ENCODE measurements around the gene GID8.
"Not testable (repeated sequence)": the region's sequence is repeated elsewhere in the genome, so short reads cannot be mapped to it uniquely, and the experiment has no call there.

The GID8 gene

DNA sequence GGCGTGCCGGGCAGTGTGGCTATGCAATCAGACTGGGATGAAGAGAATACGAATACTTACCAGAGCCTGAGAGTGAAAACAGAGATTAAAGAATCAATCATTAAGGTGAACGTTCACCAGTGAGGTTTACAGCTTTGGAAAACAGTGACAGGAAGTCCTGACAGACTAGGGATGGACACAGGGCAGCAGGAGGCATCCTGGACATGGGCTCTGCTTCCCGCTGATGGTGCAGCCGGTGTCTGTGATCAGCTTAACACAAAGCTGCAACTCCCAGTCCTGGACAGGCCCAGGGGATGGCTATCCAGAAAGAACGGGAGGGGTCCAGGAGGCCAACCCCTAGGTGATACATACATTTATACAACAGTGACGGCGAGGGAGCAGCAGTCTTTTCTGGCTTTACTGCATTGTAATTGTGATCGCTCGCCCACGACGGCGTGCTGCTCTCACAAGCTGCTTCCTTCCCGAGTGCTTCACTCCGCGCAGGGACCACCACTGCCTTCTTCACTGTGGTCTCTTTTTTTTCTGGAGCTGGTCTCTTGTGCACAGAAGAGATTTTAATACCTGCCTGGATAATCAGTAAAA is 32.3 kb upstream of the GID8 start:
- no peak for DNase-seq

DNA sequence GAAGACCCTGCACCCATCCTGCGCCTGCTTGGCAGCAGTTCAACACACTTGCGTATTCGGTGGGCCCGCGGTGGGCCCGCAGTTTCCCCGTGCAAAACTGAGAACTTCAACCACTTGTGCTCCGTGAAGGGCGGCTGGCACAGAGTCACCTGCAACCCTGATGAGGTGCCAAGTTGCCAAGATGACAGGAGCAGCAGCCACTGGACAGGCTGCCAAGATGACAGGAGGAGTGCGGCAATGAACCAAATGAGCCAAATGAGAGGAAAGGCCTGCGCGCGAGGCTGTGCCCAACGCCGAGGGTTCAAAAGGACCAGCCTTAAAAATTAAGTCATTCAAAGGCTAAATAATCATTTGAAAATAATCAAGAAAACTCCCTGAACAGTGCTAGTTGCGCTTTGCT is 31.7 kb upstream of the GID8 start:
- no peak for DNase-seq

DNA sequence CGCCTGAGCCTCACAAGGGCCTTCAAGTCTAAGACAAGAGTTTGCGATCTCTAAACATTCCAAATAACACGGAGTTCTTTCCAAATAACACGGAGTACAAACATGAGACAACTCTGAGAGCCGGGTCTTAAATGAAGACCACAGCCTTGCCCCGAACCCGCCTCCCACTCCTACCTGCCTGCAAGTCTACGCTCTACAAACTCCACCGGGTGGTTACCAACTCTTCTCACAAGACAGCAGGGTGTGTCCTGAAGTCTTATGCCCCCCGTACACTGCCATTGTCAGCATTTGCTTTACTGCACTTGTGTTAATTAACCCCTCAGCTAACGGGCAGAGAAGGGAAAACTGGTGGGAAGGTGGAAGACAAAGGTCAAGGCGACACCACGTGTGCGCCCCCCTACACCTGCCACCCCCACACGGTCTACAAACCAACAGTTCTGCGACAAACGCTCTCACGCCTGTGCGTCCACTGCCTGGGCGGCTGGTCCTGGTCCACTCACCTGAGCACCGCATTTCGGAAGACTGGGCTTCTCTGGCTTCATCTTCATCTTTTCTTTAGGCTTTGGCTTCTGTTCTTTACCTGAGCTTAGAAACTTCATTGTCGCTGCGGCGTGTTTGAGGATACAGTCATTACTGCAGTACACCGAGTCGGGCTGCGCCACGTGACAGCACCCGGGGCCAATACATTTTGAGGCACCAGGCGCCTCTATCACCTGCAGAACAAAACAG is 31.1 kb upstream of the GID8 start:
- no peak for DNase-seq

DNA sequence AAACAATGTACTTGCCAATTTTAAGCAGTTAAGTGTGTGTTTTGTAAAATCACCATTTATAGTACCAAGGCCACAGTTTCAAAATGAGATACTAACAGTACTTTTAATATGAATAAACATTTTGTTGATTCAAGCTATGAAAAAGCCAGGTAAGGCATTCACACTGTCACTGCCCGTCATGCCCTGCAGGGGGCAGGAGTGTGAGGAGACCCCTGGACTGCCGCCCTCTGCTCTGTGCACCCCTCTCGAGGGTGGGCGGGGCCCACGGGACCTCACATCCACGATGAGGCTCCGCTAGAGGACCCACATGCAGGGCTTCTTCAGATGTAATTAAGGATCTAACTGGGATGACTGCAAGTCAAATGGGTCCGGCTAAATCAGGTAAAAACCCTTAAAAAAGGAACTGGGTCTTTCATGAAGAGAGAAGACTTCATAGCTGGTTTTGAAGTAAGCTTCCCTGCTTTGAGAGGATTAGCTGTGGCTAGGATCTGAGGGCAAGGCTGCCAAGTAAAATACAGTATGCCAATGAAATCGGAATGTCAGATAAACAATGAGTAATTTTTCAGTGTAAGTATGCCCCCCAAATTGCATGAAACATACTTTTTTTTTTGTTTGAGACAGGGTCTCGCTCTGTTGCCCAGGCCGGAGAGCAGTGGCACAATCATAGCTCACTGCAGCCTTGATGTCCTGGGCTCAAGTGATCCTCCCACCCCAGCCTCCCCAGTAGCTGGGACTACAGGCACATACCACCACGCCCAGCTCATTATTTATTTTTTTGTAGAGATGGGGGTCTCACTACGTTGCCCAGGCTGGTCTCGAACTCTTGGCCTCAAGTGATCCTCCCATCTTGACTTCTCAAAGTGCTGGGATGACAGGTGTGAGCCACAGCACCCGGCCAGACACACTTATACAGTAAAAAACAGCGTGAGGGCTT is 30.3 kb upstream of the GID8 start:
- peak; percentile 65 for DNase-seq

DNA sequence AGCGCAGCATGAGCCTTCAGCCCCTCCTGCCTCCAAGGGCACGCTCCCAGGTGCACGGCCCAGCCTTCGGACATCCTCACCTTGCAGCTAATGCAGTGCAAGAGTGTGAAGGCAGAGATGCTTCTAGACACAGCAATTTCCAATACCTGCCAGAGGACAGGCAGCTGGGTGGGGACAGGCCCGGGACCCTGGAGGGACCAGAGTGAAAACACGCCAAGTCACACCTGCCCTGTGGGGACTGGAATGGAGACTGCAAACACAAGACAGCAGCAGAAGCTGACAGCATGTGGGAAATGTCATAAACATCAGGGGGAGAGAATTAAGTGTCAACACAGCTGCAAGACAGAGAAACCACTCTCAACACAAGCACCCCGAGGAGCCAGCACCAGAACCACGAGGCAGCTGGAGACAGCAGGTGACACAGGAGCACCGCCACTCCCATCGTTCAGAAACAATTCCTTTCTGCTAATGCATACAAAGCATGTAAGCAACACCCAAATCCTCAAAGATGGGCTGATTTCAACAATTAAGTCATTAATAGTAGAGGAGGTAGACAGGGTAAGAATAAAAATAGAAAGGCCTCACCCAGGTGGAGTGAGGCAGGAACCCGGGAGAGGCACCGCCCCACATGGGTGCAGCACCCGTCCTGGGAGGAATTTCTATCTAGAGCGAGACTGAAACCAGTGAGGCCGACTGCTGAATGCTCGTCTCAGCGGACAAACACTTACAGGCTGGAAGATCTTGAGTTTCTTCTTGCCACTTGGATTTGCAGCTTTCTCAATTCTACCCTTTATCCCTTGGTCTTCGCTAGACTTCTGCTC is 28.8 kb upstream of the GID8 start:
- DNase-seq, result no peak

DNA sequence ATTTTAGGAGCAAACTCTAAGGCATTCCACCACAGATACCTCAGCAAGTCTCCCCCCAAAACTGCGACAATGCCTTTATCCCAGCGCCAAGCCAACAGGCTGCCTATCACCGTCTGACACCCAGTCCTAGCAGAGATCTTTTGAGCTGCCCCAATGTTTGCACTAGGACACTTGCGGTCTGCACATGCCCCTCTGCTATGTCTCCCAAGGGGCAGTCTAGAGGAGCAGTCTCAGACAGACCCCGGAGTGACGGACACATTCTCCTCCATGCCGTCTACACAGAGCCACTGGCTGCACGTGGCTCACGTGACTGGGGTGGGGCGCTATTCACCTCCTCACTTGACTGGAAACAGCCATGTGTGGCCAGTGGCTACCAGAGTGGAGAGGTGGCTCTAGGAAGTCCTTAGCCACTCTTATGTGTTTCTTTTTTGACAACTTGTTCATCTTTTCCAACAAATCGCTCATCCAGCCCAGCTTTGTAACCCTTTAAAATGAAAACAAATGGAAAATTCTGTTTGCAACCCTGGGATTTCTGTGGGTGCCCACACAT is 27.7 kb upstream of the GID8 start:
- no peak for DNase-seq

DNA sequence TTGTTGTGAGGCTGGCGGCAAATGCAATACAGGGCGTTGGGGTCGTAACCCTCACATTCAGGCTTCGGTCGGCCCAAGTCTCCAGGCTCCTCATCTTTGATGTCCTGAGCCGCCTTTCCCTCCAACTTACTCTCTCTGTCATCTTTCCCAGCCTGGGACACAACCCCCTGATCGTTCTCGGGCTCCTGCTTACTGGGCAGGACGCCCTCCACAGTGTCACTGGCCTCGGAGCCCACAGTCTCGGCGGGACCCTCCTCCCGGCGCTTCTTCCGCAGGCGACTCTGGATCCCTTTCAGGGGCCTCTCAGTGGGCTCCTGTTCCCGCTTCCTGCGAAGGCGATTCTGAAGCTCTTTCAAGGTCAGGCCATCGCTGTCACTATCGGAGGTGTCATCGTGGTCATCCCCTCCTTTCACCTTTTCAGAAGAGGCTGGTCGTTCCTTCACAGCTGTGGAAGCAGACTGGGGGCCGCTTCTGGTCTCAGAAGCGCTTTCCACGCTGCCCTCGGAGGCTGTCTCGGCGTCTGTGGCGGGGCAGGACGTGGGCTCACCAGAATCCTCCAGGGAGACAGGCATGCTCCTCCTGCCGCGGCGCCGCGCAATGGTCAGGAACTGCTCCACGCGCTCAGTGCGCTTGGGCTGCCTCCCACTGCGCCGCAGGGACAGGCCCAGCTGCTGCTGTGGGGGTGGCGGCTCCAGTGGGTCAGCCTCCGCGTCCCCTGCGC is 27.0 kb upstream of the GID8 start:
- DNase-seq, result no peak

DNA sequence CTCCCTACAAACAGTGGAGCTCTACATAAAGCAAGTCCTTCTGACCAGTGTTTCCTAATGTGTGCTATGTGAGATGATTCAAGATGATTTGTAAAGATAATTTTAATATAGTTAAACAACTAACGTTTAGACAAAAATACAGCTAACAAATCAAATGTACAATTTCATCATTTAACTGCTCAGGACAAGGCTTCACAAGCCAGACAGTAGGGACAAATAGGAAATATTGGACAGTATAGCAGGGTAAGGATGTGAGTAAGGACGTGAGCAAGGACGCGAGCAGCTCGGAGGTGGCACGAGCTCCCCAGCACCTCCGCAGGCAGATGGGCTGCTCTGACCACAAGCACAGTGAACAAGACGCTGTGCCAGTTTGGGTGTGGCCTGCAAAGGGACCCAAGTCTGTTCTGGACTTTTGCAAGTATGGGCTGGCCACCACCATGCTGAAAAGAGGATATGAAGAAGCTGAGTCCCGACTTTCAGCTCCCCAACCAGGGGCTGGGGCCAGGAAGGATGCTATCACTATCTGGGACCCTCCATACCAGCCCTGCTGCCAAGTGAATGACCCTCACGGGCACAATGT is 26.2 kb upstream of the GID8 start:
- no peak for DNase-seq

DNA sequence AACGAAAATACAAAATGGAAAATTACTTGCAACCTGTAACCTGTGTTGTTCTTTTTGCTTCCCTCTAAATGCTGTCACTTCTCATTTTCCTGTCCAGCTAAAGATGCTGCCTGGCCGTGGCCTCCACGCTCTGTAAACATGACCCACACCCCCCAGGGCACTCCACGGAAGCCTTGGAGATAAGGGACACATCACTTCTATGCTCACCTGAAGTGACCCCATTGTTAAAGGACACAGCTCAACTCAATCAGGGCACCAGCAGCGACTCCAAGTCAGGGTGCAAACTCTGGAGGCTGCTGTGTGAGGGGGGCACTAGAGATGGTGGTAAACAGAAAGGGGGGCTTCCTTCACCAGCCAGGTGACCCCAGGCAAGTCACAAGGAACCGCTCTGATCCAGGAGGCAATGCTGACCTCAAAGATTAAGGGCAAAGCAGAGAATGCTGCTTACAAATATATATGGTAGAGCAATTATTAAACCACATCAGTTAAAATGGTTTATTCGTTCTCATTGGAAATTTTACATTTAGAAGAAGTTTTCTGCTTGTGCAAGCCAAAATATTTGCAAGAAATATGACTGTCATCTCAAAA is 24.8 kb upstream of the GID8 start:
- no peak for DNase-seq

DNA sequence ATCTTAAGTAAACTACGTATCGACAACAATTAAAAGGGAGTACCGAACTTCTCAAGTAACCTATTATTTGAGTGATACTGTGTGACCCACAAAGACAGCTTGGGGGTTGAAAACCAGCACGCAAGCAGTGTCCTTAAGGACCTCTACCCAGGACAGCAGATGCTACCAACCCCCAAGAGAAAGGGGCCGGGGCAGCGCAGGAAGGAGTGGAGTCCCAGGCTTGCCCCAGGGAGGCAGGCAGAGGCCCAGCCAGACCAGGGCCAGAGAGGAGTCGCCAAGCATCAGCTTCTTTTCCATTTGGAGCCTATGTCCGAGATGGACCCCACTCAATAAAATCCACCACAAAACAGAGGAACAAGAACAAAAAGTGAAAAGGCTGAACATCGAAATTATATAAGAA is 23.5 kb upstream of the GID8 start:
- no peak for DNase-seq

DNA sequence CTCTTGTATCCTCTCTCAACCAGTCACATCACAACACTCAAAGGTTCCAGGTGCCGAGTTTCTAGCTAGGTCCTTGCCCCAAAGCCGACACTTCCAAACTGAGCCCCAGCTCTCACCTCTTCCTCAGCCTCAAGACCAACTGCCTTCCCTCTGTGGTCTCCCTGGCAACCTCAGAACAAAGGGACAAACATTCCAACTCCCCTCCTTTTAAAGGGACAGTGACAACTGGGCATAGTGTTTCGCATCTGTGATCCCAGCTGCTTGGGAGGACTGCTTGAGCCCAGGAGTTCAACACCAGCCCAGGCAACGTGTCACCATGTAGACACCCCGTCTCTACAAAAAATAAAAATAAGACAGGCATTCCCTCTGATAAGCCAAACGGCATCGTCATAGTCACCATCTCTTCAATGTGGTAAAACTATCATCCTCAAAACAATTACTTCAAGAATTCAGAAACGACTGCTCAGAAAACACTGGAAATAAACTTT is 22.9 kb upstream of the GID8 start:
- no peak for DNase-seq

DNA sequence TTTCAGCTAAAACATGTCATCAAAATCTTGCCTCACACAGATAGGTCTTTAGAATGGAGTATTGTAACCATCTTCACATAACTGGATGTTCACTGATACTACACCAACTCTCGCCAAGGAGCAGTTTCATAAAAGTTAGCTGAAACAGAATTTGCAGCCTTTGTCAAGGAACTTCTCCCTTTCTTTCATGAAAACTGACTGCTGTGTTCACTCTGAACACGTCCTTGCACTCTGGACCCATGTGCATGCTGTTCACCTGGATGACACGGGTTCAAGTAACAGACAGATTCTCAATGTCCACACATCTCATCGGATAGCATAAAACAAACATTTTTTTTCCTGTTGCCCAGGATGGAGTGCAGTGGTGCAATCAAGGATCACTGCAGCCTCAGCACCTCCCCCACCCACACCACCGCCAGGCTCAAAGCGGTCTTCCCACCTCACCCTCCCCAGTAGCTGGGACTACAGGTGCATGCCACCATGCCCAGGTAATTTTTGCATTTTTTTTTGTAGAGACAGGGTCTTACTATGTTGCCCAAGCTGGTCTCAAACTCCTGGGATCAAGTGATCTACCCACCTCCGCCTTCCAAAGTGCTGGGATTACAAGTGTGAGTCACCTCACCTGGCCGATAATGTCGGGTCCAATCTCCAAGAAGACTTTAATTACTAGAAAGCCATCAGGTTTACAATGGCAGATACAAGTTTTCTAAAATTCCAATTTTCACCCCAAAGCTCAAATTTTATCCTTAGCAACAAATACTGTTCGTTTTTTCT is 21.1 kb upstream of the GID8 start:
- DNase-seq, result no peak

DNA sequence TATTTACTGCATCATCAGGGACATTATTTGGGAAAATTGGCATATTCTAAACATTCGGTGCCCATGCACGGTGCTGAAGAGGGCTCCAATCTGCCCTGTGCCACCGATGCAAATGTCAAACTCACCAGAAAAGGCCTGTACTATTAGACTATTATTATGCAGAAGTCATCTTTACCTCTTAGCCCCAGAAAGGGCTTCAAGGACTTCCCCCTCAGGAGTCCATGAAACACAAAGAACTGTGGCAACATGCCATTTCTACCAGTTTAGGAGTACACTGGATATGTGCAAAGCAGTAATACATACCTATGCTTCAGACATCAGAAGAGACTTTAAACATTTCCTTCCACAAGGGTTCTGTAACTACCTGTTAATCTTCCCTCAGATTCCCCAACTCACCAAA is 20.2 kb upstream of the GID8 start:
- DNase-seq, result no peak

DNA sequence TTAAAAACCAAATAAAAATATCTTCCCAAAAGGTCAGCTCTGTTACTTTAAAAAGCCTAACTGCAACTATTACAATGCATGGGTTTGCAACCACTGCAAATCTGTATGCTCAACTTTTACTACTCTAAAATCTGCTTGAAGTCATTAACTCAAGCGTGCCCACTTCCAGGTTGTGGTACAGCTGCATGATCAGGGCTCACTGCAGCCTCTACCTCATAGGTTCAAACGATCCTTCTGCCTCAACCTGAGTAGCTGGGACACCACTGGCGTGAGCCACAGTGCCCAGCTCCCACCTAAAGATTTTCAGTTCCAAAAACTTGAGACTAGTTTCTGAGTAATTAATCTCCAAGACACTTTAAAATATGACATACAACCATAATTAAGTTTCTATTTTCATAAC is 19.8 kb upstream of the GID8 start:
- DNase-seq, result peak; percentile 48

DNA sequence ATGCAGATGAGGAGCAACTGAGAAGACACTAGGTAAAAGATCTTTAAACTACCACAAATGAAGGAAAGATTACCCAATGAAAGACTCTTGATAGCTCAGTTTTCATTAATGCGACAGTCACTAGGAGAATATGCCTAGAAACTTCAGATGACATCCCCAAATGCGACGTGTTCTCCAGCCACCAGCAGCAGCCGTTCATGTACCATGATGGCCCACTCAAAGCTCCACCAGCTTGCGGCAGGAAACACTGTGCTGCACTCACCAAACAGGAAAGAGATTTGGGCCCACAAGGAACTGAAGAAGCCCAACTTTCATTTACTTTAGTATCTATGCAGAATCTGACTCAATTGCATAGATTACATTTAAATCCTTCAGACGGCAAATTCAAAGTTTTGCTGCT is 19.1 kb upstream of the GID8 start:
- peak; percentile 68 for DNase-seq

DNA sequence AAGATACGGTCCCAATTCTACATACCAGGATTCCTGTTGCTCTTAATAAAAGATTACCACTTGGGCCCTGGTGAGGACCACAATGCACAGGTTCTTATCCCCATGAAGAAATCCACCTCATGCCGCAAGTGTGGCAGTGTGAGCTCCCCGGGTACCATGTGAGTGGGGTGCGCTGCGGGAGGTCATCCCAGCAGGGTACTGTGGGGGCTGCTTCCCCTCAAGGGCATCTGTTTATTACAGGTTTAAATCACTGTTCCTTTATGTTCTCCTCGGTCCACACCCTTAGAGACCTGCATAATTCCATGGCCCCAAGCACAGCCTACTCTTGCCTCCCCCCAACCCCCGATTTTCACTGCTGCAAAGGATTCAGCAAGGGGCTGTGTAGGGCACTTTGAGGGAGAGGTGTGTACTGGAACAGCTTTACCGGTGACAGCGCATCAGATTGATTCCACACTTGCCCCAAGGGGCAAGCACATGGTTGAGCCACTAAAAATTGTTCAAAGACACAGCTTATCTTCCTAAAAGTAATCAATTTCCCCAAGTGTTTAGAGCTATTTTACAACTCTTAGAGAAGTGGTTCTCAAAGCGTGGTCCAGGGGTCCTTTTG is 17.8 kb upstream of the GID8 start:
- DNase-seq, result no peak

DNA sequence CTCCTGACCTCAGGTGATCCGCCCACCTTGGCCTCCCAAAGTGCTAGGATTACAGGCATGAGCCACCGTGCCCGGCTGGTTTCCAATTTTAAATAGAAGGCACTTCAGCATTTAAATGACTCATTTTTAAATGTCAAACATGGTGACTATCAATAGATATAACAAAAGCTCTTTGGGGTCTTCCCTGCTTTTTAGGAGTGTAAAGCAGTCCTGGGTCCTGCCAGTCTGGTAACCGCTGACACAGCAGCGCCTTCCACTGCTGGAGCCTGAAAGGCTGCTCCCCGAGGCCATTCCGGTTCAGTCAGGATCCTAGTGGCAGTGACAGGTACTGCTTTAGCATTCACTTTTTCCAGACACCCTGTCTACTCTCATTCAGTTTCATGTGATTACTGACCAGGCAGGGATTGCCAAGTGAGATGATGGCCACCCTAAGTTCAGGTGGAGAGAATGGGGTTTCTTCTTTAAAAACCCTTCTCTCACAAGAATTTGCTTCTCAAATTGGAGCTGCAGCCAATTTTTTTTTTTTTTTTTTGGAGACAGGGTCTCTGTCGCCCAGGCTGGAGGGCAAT is 16.7 kb upstream of the GID8 start:
- peak; percentile 76 for DNase-seq

DNA sequence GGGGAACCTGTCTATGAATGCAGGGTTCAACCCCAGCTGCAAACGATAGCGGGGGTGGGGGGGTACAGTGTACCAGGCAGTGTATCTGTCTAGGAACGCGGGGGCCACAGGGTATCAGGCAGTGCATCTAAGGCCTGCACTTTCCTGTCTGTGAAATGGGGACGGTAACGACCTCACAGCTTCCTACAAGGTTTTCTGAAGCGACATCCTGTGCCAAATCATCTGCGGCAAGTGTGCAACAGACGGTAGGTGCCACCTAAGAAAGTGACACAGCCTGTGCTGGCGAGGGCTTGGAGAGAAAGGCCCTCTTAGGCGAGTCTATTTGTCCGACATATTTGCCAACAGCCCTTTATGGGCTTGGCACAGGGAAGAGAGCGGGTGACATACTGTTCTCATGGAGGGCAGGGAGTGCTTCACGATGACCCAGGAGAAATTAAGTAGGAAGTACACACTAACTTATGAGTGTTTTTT is 15.5 kb upstream of the GID8 start:
- DNase-seq, result peak; percentile 67

DNA sequence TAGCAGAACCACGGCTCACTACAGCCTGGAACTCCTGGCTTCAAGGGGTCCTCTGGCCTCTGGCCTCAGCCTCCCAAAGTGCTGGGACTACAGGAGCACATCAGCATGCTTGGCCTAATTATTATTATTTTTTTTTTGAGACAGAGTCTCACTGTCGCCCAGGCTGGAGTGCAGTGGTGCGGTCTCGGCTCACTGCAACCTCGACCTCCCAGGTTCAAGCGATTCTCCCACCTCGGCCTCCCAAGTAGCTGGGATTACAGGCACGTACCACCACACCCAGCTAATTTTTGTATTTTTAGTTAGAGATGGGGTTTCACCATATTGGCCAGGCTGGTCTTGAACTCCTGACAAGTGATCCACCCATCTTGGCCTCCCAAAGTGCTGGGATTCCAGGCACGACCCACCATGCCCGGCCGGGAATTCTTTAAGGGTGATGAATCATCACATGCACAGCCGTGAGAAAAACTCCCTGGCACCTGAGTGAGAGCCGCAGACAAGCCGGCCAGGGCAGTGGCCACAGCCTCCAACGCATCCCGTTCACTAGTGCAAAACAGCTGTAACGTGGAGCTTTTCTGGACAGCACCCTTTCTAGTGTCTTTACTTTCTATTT is 14.8 kb upstream of the GID8 start:
- DNase-seq, result not testable (repeated sequence)

Measured in stimulated activated CD8-positive, alpha-beta memory T cell treated with anti-CD3 and anti-CD28 coated beads, Interleukin-4, amount 100 ng/mL, for 48 hours (primary cell).